ENCODE results near the gene HTR5A.

The HTR5A gene

GRCh38 chr7:155104913-155105312 is 34.8 kb downstream of the HTR5A start:
- TF ChIP-seq CTCF (conservative IDR thresholded peaks at IDR 0.05; ENCODE audit: low read length), result no peak
- no peak overlapping the region for H3K4me3 ChIP-seq (ENCODE audit: low read length)
- DNase-seq (ENCODE audit: low read depth), result no peak

GRCh38 chr7:155106356-155106755 is 36.2 kb downstream of the HTR5A start:
- no peak for TF ChIP-seq CTCF (conservative IDR thresholded peaks at IDR 0.05; ENCODE audit: low read length)
- H3K4me3 ChIP-seq (ENCODE audit: low read length), result no peak overlapping the region
- no peak for DNase-seq (ENCODE audit: low read depth)

GRCh38 chr7:155107126-155107525 is 37.0 kb downstream of the HTR5A start:
- TF ChIP-seq CTCF (conservative IDR thresholded peaks at IDR 0.05; ENCODE audit: low read length), result no peak
- no peak overlapping the region for H3K4me3 ChIP-seq (ENCODE audit: low read length)
- no peak for DNase-seq (ENCODE audit: low read depth)

GRCh38 chr7:155108144-155108901 is 38.2 kb downstream of the HTR5A start:
- DNase-seq (ENCODE audit: low read depth), result no peak

GRCh38 chr7:155109121-155109520 is 39.0 kb downstream of the HTR5A start:
- H3K4me3 ChIP-seq (ENCODE audit: low read length), result no peak overlapping the region
- TF ChIP-seq CTCF (conservative IDR thresholded peaks at IDR 0.05; ENCODE audit: low read length), result no peak
- DNase-seq (ENCODE audit: low read depth), result no peak

More at GRCh38 chr7:155108144-155108901, 38.2 kb downstream of the HTR5A start:
- no peak for TF ChIP-seq CTCF (conservative IDR thresholded peaks at IDR 0.05; ENCODE audit: low read length)
- H3K4me3 ChIP-seq (ENCODE audit: low read length), result no peak overlapping the region

GRCh38 chr7:155115288-155115687 is 45.2 kb downstream of the HTR5A start:
- no peak overlapping the region for H3K4me3 ChIP-seq (ENCODE audit: low read length)
- no peak for TF ChIP-seq CTCF (conservative IDR thresholded peaks at IDR 0.05; ENCODE audit: low read length)
- DNase-seq (ENCODE audit: low read depth), result no peak

- no peak for TF ChIP-seq CTCF (conservative IDR thresholded peaks at IDR 0.05; ENCODE audit: low read length)
- no peak for DNase-seq (ENCODE audit: low read depth)
- no peak overlapping the region for H3K4me3 ChIP-seq (ENCODE audit: low read length)
Observed at GRCh38 chr7:155119801-155120382, 49.8 kb downstream of the HTR5A start.
